GM10847 (cell line): ENCODE measurements around the gene TRERF1.

Source experiments
- POLR2A ChIP-seq: IDR thresholded peaks from 2 replicates; pipeline ENCODE4 v1.6.1; 2011; ENCODE audit not compliant: insufficient read length; ENCODE audit errors: extremely low read depth

TRERF1 gene

DNA sequence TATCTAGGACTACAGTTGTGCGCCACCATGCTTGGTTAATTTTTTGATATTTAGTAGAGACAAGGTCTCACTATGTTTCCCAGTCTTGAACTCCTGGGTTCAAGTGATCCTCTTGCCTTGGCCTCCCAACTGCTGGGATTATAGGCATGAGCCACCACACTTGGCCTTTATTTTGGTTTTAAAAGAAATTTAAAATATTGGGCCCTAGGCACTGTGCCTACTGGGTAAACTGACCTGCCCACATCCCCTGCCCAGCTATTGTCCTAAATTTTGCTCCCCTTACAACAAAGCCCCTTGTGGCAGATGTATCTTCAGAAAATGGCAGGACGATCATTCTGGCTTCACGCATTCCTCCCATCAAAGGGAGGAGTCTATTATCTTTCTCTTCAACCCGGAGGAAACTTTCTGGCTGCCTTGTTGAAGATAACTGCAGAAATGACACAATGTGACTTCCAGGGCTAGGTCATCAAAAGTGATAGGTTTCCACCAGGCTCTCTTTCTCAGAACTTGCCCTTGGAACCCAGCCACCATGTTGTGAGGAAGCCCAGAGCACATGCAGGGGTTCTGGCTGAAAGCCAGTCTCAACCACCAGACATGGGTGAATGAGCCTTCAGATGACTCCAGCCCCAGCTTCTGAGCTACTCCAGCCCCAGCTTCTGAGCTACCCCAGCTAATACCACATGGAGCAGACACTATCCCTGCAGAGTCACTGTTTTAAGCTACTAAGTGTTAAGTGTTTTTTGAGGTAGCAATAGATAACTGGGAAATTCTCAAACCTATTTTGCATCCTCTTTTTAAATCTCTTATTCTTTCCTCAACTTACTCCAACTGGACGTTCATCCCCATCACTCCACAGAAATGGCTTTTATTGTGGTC lies 252.4 kb downstream of the TRERF1 start:
- no peak for TF ChIP-seq POLR2A

- no peak for TF ChIP-seq POLR2A
These were observed 254.0 kb downstream of the TRERF1 start for GRCh38 chr6:42197555-42198362.

DNA sequence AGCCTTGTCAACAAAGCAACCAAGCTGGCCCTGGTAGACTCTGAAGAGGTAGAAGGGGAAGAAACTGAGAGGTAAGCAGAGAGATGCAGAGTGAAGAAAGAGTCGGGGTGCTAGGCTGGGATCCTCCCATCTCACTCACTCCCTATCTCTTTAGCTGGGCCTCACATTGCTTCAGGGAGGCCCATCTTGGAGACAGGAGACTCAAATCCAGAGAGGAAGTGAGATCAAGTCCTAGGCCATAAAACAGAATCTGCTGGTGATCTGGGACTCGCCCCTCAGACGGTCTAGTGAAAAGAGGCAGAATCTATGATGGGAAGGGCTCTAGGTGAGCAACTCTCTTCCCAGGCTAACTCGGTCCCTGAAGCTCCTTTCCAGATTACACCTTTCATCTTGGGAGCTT lies 256.3 kb downstream of the TRERF1 start:
- TF ChIP-seq POLR2A = no peak

- no peak for TF ChIP-seq POLR2A
These were observed 257.7 kb downstream of the TRERF1 start for GRCh38 chr6:42194056-42194455.

GRCh38 chr6:42193491-42193894 lies 258.2 kb downstream of the TRERF1 start:
- TF ChIP-seq POLR2A = no peak

- no peak for TF ChIP-seq POLR2A
These were observed 261.1 kb downstream of the TRERF1 start for GRCh38 chr6:42190554-42191183.

- TF ChIP-seq POLR2A = no peak
These were observed 263.3 kb downstream of the TRERF1 start for GRCh38 chr6:42188406-42188805.

GRCh38 chr6:42185597-42185996 lies 266.1 kb downstream of the TRERF1 start:
- TF ChIP-seq POLR2A = no peak

DNA sequence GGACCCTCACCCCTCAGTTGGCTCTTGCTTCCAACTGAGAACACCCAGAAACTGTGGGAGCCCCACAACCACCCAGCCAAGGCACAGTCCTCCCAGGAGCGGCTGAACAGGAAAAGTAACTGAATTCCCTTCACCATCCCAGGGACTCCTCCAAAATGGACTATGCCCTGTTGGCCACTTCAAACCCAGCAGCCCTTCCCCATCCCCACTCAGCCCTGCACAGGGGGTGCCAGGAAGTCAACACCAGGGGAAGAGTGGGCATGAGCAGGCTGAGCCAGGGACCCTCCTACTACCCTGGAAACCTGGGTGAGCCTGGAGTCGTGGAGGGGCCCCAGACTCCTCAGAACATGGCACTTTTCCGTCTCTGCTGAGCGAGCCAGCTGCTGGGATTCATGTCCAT lies 267.3 kb downstream of the TRERF1 start:
- no peak for TF ChIP-seq POLR2A

GRCh38 chr6:42182101-42182500 lies 269.6 kb downstream of the TRERF1 start:
- no peak for TF ChIP-seq POLR2A

DNA sequence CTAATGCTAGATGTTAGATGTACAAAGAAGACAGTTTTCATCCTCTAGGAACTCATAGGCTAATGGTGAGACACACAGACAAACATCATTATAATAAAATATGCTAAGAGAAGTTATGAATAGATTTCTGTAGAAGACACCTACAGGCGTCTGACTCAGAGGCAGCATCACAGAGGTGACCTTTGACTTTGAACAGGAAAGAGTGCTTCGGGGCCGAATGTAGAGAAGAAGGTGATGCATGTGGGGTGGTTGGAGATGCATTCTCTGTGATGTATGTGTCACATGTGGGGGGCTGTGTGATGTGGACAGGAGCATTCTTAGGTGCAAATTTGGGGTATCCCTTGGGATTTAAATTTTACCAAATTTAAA lies 271.8 kb downstream of the TRERF1 start:
- TF ChIP-seq POLR2A = no peak

GRCh38 chr6:42179261-42179944 lies 272.3 kb downstream of the TRERF1 start:
- TF ChIP-seq POLR2A = no peak

- no peak for TF ChIP-seq POLR2A
These were observed 274.0 kb downstream of the TRERF1 start for GRCh38 chr6:42177514-42178364.

DNA sequence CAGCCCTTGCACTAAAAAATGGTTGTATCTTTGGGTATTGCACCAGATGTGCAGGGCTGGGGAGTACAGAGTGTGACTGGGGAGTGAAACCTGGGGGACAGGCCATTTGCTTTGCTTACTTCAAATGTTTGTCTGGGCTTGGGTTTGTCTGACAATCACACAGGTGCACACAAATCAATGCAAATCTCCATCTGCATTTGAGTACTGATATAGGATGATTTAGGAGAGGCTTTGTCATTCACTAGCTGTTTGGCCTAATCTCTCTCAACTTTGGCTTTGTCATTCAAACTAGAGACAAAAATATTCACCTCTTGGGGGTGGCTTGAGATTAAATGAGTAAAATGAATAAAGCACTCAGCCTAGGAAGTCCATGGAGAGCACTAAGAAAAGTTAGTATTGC lies 274.7 kb downstream of the TRERF1 start:
- TF ChIP-seq POLR2A = no peak
